ENCODE data around the gene NLGN3. TPM values are rescaled to one million over a fixed set of nuclear protein-coding genes. Genes with fewer than 3 reads are reported as not detected.

Gene NLGN3
- total RNA-seq = under 0.01 TPM in 2 replicates

GRCh38 chrX:71144651-71145050 is at the start of gene NLGN3:
Gene NLGN3 (plus strand): TSS chrX:71144841. CDS start chrX:71147750, 2,909 bp downstream.

GRCh38 chrX:71095555-71095980 is 49.1 kb upstream of the NLGN3 start, which contains the start of gene FOXO4:
Gene FOXO4 (plus strand): TSS chrX:71095851. CDS start chrX:71096529, 678 bp downstream.

GRCh38 chrX:71106427-71106826 is 38.2 kb upstream of the NLGN3 start, which contains the start of gene CXorf65:
Gene CXorf65 (minus strand): TSS chrX:71106740. CDS start chrX:71106556, 184 bp downstream.

GRCh38 chrX:71111141-71111843 is 33.3 kb upstream of the NLGN3 start, which contains the start of gene IL2RG:
Gene IL2RG (minus strand): TSS chrX:71111577. CDS start chrX:71111539, 38 bp downstream.

GRCh38 chrX:71118032-71118984 is 26.3 kb upstream of the NLGN3 start, which contains the start of gene MED12:
Gene MED12 (plus strand): TSS chrX:71118596. CDS start chrX:71118755, 159 bp downstream.

Other genes with a start within 250 kb of the NLGN3 start
- not detected in 2 replicates for gene TEX11, start 236.1 kb upstream of the NLGN3 start, total RNA-seq
- gene SLC7A3, start 213.7 kb upstream of the NLGN3 start, total RNA-seq = not detected in 2 replicates
- gene SNX12, start 76.5 kb upstream of the NLGN3 start, total RNA-seq = 62.0 and 62.9 TPM in 2 replicates
- 2.7 and 6.8 TPM in 2 replicates for gene FOXO4, start 49.0 kb upstream of the NLGN3 start, total RNA-seq
- gene CXorf65, start 38.1 kb upstream of the NLGN3 start, total RNA-seq = not detected in 2 replicates
- gene IL2RG, start 33.3 kb upstream of the NLGN3 start, total RNA-seq = not detected in 2 replicates
- gene MED12, start 26.2 kb upstream of the NLGN3 start, total RNA-seq = 10.4 and 12.8 TPM in 2 replicates
- gene GJB1, start 78.4 kb downstream of the NLGN3 start, total RNA-seq = not detected in 2 replicates
- gene ZMYM3, start 109.3 kb downstream of the NLGN3 start, total RNA-seq = 11.3 and 13.5 TPM in 2 replicates
- 307 and 422 TPM in 2 replicates for gene NONO, start 138.8 kb downstream of the NLGN3 start, total RNA-seq
- gene ITGB1BP2, start 156.9 kb downstream of the NLGN3 start, total RNA-seq = 1.2 and 1.7 TPM in 2 replicates
- 32.1 and 44.3 TPM in 2 replicates for gene TAF1, start 221.5 kb downstream of the NLGN3 start, total RNA-seq